ENCODE measurements around the gene URI1. TPM values are rescaled to one million over a fixed set of nuclear protein-coding genes. Genes with fewer than 3 reads are reported as not detected.

Gene URI1
- polyA plus RNA-seq, 1 donor (not counting 4 experiments of a cell fraction or from before 2014, with no cell fraction given) = 98.6 TPM

DNA sequence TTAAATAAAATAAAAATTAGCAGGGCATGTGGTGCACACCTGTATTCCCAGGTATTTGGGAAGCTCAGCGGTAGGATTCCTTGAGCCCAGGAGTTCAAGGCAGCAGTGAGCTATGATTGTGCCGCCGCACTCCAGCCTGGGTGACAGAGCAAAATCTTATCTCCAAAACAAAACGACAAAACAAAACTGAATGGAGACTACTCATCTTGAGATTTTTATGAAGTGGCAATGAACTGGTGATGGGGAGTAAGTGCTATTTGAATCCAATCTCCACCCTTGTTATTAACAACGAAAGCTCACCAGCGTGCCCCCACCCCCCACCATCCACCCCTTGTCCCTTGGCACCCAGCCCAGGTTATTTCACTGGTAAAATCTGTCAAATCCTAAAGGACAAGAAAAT is 45.2 kb upstream of the URI1 start:
- DNase-seq (ENCODE audit: low read depth, low spot score) = no peak
- no peak overlapping the region for H3K27ac ChIP-seq (ENCODE audit: control insufficient read depth, insufficient read depth, low read length)
- H4K20me1 ChIP-seq (ENCODE audit: control insufficient read depth, extremely low read depth, insufficient read depth, low read length) = no peaks in the 10 kb centered on the region
- H3K4me1 ChIP-seq (ENCODE audit: control insufficient read depth, extremely low read depth, insufficient read depth, low read length) = no peaks in the 10 kb centered on the region
- H3K9me1 ChIP-seq (ENCODE audit: control insufficient read depth, extremely low read depth, insufficient read depth, low read length) = no peaks in the 10 kb centered on the region
- H3K79me2 ChIP-seq (ENCODE audit: control insufficient read depth, insufficient read depth, low read length) = no peaks in the 10 kb centered on the region
- H2AFZ ChIP-seq (ENCODE audit: control insufficient read depth, low read length) = no peak overlapping the region
- TF ChIP-seq, protein P1, sequence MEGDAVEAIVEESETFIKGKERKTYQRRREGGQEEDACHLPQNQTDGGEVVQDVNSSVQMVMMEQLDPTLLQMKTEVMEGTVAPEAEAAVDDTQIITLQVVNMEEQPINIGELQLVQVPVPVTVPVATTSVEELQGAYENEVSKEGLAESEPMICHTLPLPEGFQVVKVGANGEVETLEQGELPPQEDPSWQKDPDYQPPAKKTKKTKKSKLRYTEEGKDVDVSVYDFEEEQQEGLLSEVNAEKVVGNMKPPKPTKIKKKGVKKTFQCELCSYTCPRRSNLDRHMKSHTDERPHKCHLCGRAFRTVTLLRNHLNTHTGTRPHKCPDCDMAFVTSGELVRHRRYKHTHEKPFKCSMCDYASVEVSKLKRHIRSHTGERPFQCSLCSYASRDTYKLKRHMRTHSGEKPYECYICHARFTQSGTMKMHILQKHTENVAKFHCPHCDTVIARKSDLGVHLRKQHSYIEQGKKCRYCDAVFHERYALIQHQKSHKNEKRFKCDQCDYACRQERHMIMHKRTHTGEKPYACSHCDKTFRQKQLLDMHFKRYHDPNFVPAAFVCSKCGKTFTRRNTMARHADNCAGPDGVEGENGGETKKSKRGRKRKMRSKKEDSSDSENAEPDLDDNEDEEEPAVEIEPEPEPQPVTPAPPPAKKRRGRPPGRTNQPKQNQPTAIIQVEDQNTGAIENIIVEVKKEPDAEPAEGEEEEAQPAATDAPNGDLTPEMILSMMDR (optimal IDR thresholded peaks at IDR 0.05 in 1 of 3, IDR thresholded peaks at IDR 0.05 in 1 of 3, conservative IDR thresholded peaks at IDR 0.05 in 1 of 3; ENCODE audit: extremely low read depth in 1 of 3, insufficient read depth in 2 of 3, low read length in 3 of 3) = no peak
- TF ChIP-seq EZH2 (IDR thresholded peaks at IDR 0.05; ENCODE audit: low read length) = no peak
- H3K9ac ChIP-seq (ENCODE audit: control insufficient read depth, extremely low read depth, insufficient read depth, low read length) = no peak overlapping the region
- H3K4me2 ChIP-seq (ENCODE audit: control insufficient read depth, extremely low read depth, insufficient read depth, low read depth, low read length) = no peak overlapping the region
- no peak overlapping the region for H3K4me3 ChIP-seq (ENCODE audit: control insufficient read depth in 2 of 3, extremely low read depth in 1 of 3, insufficient read depth in 2 of 3, low read depth in 1 of 3, low read length in 3 of 3)
- dilution Hi-C loops (cut with MboI; ENCODE audit: extremely low pct_ligation_motif_present, low sequenced_read_pairs) = no loop called here
- H3K36me3 ChIP-seq (ENCODE audit: control insufficient read depth in 2 of 2, extremely low read depth in 1 of 2, insufficient read depth in 2 of 2, low read length in 2 of 2) = no peaks in the 10 kb centered on the region
- FAIRE-seq = no peak
- H3K9me3 ChIP-seq (ENCODE audit: control insufficient read depth, low read depth, low read length) = no peaks in the 10 kb centered on the region
- no peaks in the 10 kb centered on the region for H3K27me3 ChIP-seq (ENCODE audit: control insufficient read depth, extremely low read depth, insufficient read depth, low read length)

DNA sequence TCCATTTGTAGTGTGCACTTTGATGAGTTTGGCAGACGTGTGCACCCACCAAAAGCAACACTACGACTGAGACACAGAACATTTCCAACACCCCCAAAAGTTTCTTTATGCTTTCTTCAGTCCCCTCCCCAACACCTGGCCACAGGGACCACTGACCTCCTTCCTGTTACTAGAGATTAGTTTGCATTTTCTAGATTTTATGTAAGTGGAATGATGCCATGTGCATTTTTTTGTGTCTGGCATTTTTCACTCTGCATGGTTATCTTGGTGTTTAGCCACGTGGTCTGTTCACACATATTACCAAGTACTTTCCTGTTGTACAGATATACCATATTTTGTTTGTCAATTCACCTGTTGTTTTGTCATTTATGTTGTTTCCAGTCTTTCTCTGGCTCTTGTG is 44.6 kb upstream of the URI1 start:
- FAIRE-seq (no peak), DNase-seq (ENCODE audit: low read depth, low spot score) (no peak)
- H4K20me1 ChIP-seq (ENCODE audit: control insufficient read depth, extremely low read depth, insufficient read depth, low read length) = no peaks in the 10 kb centered on the region
- no peaks in the 10 kb centered on the region for H3K27me3 ChIP-seq (ENCODE audit: control insufficient read depth, extremely low read depth, insufficient read depth, low read length)
- H3K9me3 ChIP-seq (ENCODE audit: control insufficient read depth, low read depth, low read length) = no peaks in the 10 kb centered on the region
- no peaks in the 10 kb centered on the region for H3K4me1 ChIP-seq (ENCODE audit: control insufficient read depth, extremely low read depth, insufficient read depth, low read length)
- no peaks in the 10 kb centered on the region for H3K9me1 ChIP-seq (ENCODE audit: control insufficient read depth, extremely low read depth, insufficient read depth, low read length)
- H3K4me3 ChIP-seq (ENCODE audit: control insufficient read depth in 2 of 3, extremely low read depth in 1 of 3, insufficient read depth in 2 of 3, low read depth in 1 of 3, low read length in 3 of 3) = no peak overlapping the region
- dilution Hi-C loops (cut with MboI; ENCODE audit: extremely low pct_ligation_motif_present, low sequenced_read_pairs) = no loop called here
- no peaks in the 10 kb centered on the region for H3K79me2 ChIP-seq (ENCODE audit: control insufficient read depth, insufficient read depth, low read length)
- no peak overlapping the region for H2AFZ ChIP-seq (ENCODE audit: control insufficient read depth, low read length)
- no peak overlapping the region for H3K4me2 ChIP-seq (ENCODE audit: control insufficient read depth, extremely low read depth, insufficient read depth, low read depth, low read length)
- TF ChIP-seq, protein P1 (optimal IDR thresholded peaks at IDR 0.05 in 1 of 3, IDR thresholded peaks at IDR 0.05 in 1 of 3, conservative IDR thresholded peaks at IDR 0.05 in 1 of 3; ENCODE audit: extremely low read depth in 1 of 3, insufficient read depth in 2 of 3, low read length in 3 of 3) = no peak
- no peak for TF ChIP-seq EZH2 (IDR thresholded peaks at IDR 0.05; ENCODE audit: low read length)
- no peaks in the 10 kb centered on the region for H3K36me3 ChIP-seq (ENCODE audit: control insufficient read depth in 2 of 2, extremely low read depth in 1 of 2, insufficient read depth in 2 of 2, low read length in 2 of 2)
- H3K9ac ChIP-seq (ENCODE audit: control insufficient read depth, extremely low read depth, insufficient read depth, low read length) = no peak overlapping the region
- H3K27ac ChIP-seq (ENCODE audit: control insufficient read depth, insufficient read depth, low read length) = no peak overlapping the region

Measured in keratinocyte (primary cell).